CD4-positive, alpha-beta T cell treated with Interleukin-10 for 1 hour (primary cell): ENCODE measurements around the gene XIAP.
"Not testable (repeated sequence)": the region's sequence is repeated elsewhere in the genome, so short reads cannot be mapped to it uniquely, and the experiment has no call there.

Experiments used
- DNase-seq: peaks from one replicate; pipeline ENCODE4 v3.0.0-alpha.2; 2020

Gene XIAP

DNA sequence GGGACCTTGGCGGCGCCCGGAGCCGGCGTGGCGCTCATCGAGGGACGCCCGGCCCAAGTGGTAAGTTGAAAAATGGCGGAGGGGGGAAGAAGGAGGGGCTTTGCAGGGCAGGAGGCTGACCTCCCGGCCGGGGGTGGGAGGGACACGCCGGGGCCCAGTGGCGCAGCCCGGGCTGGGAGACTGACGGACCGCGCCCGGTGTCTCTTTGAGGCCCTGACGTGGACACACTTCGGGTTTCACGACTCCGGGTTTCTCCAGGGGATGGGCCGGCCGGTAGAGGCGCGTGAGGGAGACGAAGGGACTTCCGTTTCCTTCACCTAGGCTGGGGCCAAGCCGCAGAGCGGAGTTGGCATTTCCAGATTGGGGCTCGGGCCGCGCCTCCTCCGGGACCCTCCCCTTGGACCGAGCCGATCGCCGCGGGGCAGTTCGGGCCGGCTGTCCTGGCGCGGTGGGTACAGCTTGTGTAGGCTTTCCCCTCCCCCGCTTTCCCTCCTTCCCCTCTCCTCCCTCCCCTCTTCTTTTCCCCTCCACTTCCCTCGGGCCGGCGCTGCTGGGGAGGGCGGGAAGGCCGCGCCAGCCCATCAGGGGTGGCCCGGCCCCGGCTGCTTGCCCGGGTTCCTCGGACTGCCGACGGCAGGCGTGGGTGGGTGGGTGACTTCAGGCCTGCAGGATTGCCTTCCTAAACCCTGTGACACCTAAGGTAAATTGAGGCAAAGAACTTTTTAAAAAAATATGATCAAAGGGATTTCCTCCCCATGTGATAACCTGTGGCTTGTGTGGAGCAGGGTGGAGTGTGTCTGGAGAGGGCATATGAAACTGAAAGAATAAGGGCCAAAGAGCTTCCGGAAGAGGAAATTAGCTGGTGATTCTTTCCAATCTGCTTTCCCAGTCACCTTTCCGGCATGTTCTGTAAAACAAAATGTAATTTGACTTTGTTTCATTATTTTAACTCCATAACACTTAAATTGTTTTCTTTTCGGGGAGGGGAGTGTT, at the start of gene XIAP:
XIAP (plus strand) TSS at position 208 of the 993 bp plus-strand sequence. CDS start 25,610 bp downstream, outside the sequence.
- peak; percentile 73 for DNase-seq

DNA sequence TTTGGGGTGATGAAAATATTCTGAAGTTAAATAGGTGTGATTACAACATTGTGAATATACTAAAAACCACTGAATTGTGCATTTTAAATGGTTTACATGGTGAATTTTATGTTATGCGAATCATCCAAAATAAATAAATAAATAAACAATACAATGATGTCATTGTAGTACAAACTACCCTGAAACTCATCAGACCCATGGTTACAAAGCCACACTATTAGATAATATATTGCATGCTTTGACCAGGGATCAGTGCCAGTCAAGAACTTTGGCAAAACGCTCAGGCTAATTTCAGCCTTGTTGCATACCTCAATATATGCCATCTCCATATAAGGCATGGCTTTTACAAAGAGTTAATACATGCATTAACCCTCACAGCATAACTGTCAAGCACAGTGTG, 45.5 kb upstream of the XIAP start:
- no peak for DNase-seq

DNA sequence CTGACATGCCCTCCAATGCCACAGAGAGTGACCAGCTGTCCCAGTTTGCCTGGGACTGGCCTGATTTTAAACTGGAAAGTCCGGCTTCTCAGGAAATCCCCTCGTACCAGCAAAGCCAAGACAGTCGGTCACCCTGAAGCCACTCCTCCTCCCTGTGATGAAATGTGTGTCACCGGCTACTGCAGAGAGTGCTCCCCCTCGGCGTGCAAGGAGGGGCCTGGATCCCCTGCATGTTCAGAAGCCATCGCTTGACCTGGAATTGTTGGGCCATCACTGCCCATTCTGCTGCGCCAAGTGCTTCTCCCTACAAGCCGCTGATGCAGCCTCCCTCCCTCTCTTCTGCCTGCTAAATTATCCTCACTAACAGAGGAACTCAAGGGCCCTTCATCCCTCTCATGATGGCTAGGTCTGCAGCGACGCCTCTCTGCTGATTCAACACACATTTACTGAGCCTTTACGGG, 44.9 kb upstream of the XIAP start:
- not testable (repeated sequence) for DNase-seq

DNA sequence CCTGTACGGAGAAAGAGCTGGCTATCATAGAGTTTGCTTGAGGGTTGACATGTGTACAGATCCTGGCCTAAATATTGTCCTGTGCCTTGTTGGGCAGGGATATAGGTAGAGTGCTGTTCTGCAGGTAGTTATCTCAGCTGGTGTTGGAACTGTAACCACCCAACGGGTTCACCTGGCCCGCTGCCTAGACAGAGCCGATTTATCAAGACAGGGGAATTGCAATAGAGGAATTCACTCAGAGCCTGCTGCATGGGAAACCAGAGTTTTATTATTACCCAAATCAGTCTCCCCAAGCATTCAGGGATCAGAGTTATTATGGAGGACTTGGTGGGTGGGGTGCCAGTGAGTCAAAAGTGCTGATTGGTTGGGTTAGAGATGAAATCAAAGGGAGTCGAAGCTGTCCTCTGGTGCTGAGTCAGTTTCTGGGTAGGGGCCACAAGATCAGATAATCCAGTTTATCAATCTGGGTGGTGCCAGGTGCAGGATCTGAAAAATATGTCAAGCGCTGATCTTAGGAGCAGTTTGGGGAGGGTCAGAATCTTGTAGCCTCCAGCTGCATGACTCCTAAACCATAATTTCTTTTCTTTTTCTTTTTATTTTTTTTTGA, 42.5 kb upstream of the XIAP start:
- DNase-seq, result no peak

DNA sequence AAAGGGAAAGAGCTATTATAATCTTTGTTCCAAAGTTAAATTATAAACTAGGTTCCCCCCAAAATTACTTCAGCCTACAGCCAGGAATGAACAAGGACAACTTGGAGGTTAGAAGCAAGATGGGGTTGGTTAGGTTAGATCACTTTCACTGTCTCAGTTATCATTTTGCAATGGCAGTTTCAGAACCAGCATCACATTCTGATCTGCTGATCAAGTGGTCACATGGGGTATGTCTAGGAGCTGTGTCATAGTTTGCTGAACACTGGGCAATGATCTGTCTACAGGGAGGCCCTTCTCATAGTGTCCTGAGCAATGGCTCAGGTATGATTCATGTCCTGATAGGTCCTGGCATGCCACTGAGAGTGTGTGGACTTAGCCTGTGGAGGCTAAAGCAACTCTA, 41.6 kb upstream of the XIAP start:
- DNase-seq, result no peak

DNA sequence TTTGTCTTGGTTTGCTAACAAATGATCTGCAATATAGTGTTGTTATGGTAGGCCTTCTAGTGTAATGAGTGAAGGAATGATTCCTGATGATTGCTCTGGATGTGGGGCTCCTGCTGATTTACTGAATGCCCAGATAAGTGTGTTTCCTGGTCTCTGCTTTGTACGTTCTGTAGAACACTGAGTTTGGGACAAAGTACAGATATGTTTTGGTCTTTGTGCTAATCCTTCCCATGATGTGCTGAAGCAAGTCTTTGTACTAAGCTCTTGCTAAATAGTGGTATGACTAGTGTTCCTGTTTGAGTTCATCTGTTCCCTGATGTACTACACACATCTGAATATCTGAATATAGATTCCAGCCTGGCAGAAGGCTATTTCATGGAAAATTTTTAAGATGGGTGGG, 36.9 kb upstream of the XIAP start:
- no peak for DNase-seq

DNA sequence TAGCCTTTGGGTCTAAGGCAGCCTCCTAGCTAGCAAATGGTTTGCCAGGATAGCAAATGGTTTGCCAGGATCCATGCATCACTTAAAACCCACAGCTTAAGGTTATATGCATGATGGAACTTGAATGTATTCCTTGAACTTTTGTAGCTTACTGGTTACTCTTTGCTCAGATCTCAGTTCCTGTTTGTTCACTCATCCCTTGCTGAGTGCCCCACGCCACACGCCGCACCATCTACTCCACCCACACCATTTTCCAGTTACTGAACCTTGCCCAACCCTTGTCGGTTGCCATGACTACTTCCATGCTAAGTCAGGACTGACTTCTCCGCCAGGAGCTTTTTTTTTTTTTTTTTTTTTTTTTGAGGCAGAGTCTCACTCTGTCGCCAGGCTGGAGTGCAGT, 29.5 kb upstream of the XIAP start:
- peak; percentile 2 for DNase-seq

DNA sequence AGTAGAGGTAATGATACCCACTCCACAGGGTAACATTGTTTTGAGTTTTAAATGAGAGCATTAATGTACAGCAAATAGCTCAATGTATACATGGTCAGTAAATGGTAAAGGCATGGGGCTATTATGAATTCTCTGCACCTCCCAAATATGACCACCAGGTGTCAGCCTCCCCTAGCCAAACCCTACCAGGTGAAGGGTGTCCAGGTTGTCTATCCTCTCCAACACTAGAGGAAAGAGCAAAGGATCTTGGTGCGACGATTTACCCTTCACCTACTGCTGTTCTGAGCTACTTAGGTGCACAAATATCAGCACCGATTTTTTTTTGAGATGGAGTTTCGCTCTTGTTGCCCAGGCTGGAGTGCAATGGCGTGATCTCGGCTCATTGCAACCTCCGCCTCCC, 26.5 kb upstream of the XIAP start:
- peak; percentile 73 for DNase-seq

DNA sequence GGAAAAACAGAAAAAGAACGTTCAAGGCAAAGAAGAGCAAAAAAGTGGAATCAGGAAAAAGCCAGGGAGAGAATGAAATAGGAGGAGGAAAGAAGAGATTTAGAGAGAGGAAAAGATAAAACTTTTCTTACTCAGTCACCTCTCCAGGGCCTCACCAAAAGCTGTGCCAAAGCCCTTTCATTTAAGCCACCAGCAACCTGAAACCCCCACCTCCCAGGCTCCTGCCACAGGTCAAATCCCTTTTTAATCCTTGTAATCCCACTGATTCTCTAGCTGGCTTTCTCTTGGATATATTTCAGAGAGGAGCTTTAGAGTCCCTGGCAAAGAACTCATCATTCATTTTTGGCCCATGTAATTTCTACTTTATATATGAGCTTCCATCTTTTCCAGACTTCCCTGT, 25.7 kb upstream of the XIAP start:
- DNase-seq, result no peak

DNA sequence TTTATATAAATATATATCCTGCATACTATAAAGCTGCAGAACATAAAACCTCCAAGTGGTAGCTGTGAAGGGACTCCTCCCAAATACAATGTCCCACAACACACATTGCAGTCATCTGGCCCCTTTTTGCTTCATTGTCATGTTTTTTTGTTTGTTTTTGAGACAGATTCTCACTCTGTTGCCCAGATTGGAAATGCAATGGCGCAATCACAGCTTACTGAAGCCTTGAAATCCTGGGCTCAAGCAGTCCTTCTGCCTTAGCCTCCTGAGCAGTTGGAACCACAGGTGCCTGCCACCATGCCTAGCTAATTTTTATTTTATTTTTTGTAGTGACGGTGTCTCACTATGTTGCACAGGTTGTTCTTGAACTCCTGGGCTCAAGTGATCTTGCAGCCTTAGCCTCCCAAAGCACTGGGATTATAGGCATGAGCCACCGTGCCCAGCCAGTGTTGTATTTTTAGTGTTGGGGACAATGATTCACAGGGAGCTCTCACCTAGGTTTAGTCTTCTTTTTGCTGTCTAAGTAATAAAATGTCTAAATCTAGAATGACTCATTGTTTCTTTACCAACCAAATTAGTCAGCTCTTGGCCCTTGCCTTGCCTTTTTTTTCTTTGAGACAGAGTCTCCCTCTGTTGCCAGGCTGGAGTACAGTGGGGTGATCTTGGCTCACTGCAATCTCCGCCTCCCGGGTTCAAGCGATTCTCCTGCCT, 24.0 kb upstream of the XIAP start:
- DNase-seq, result no peak

DNA sequence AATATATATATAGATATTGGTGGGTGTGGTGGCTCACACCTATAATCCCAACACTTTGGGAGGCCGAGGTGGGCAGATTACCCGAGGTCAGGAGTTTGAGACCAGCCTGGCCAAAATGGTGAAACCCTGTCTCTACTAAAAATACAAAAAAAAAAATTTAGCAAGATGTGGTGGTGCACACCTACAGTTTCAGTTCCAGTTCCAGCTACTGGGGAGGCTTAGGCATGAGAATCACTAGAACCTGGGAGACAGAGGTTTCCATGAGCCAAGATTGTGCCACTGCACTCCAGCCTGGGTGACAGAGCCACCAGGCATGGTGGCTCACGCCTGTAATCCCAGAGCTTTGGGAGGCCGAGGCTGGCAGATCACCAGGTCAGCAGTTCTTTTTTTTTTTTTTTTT, 14.7 kb upstream of the XIAP start:
- not testable (repeated sequence) for DNase-seq

DNA sequence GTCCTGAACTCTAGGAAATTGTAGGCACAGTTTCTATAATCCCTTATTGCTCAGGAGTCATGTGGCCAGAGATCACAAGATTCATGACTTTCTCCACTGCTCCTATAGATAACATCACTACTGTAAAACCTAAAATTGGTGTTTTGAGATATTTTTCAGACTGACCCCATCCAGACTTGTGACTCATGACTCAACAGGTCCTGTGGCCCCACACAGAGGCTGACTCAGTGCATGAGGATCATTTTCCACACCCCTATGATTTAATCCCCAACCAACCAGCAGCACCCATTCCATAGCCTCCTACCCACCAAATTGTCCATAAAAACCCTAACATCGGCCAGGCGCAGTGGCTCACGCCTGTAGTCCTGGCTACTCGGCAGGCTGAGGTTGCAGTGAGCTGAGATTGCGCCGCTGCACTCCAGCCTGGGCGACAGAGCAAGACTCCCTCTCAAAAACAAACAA, 13.2 kb upstream of the XIAP start:
- DNase-seq, result no peak

DNA sequence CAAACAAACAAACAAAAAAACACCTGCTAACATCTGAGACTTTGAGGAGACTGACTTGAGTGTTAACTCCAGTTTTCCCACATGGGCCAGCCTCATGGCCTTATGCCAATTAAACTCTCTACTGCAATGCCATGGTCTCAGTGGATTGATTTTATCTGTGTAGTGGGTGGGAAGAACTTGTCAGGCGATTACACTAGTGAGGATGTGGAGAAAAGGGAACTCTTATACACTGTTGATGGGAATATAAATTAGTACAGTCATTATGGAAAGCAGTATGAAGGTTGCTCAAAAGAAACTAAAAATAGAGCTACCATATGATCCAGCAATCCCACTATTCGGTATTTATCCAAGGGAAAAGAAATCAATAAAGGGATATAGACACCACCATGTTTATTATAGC, 12.8 kb upstream of the XIAP start:
- no peak for DNase-seq

DNA sequence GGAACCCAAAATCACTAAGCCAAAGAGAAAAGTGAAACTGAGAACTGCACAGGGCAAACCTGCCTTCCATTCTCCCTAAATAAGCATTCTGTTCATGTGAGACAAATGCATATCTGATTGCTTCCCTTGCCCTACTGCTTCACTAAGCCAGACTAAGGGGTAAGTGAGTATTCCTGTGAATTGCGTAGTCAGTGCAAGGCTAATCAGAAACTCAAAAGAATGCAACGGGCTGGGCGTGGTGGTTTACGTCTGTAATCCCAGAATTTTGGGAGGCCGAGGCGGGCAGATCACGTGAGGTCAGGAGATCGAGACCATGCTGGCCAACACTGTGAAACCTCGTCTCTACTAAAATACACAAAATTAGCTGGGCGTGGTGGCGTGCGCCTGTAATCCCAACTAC, 10.8 kb upstream of the XIAP start:
- DNase-seq, result no peak

DNA sequence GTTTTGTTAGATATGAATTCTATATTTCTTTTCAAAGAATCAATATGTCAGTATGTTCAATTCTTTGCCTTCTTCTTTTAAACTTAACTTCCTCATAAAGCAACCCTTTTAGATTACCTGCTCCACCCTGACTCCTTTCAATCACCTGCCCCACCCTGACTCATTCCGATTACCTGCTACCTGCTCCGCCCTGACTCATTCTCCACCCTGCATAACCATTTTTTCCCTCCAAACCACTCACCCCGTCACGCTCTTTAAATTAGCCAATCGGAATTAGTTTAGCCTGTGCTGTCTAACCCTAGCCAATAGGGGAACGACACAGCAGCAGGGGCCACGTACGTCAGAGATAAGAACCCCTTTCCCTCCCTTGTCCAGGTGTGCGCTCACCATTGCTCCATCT, 9.9 kb upstream of the XIAP start:
- not testable (repeated sequence) for DNase-seq

DNA sequence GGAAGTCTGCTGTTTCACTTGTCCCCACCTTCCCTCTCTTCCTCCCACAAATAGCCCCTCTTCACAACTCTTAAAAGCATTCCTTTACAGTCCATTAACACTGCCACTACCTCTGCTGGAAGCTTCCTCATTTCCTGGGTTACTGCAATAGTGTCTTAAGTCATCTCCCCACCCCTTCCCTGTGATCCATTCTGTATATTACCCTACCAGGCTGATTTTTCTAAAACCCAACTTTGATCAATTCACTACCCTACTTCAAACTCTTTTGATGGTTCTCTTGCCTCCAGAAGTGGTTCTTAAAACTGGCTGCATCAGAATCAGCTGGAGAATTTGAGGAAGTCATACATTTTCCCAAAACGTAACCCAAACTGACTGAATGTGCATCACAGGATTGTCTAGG, 8.8 kb upstream of the XIAP start:
- DNase-seq, result no peak

DNA sequence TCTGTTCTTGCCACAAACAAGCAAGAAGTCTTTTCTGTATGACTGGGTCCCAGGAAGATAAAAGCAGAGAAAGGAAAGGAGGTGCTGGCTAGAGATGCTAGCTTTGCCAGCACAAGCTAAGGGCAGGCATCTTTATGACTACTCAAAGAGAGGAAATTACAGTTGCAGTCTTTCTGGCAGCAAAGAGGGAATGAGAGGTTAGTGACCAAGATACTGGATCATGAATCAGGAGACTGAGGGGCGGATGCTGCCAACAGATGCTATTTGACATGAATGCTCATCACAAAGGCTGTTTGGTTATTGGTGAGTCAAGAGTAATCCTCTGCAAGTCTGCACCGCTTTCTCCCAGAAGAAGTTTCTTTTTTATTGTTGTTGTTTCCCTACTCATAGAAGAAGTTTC, 5.5 kb upstream of the XIAP start:
- no peak for DNase-seq

DNA sequence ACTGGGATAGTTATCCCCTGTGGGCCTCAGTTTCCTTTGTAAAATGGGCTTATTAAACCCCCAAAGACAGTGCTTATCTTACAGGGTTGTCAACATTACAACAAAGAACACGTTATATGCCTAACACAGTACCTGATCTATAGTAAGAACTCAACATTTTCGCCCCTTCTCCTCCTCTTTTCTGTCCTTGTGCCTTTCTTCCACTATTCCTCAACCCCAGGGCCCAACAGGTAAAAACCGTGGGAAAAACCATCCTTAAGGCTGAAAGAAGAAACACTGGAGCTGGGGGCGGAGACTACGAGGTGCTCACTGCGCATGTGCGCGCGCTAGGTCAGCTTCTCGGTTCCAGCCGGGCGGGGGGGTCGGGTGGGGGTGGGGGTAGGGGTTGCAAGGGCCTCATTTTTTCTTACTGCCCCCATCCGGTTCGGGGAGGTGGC, 426 bp upstream of the XIAP start:
- DNase-seq, result no peak

DNA sequence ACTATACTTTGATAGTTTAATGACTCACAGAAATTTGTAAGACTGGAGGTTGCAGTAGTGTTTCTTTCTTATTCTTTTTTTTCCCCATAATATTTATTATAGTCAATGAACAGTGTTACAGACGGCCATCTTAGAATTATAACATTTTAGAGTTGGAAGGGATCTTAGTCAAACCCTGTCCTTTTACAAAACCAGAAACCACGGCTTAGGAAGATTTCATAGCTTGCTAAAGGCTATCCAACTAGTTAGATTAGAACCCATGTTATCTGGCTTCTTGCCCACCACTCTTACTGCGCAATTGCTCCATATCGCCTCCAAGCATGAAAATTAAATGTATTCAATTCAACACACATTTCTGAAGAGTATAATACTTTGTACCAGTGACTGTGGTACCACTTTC, 1.1 kb downstream of the XIAP start:
- DNase-seq, result peak; percentile 10

DNA sequence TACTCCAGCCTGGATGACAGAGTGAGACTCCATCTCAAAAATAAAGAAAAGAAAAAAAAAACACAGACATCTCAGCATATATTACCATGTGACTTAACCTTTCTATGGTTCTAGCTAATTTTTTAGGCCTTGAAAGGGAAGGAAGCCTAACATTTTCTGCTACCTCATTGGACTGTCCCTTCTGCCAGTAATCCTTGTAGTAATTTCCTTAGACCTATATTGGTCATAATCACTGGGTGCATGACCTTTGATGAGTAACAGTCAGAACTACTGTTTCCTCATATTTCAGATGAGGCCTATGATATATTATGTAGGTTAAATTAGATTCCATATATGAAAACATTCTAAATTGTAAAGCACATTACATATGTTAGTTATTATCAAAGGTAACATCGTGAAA, 9.6 kb downstream of the XIAP start:
- DNase-seq, result no peak

DNA sequence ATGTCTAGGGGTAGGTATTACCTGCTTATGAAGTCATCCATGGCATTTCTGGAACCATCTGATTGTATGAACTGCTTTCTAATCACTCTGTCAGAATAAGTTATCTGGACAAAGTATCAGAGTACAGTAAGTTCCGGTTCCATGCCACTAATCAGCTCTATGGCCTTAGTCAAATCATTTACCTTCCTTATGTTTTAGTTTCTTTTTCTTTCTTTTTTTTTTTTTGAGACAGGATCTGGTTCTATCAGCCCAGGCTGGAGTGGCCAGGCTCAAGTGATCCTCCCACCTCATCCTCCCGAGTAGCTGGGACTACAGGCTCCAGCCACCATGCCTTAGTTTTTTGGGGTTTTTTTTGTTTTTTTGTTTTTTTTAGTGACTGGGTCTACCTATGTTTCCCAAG, 11.5 kb downstream of the XIAP start:
- DNase-seq, result no peak

DNA sequence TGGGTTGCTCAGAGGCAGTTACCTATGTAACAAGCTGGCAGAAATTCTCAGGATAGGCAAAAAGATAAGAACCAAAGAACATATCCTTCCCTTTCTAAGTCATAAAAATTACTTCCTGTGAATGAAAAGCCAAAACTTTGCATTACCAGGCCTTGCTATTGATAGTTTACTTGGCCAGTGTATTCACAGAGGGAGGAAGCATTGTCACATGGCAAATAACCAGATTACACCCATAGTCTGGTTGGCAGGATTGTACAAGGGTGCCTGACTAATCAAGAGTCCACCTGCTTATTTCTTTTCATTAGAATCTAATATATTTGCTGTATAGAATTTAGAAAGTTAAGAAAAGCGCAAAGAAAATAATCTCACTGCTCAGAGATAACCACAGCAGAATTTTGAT, 14.1 kb downstream of the XIAP start:
- no peak for DNase-seq

DNA sequence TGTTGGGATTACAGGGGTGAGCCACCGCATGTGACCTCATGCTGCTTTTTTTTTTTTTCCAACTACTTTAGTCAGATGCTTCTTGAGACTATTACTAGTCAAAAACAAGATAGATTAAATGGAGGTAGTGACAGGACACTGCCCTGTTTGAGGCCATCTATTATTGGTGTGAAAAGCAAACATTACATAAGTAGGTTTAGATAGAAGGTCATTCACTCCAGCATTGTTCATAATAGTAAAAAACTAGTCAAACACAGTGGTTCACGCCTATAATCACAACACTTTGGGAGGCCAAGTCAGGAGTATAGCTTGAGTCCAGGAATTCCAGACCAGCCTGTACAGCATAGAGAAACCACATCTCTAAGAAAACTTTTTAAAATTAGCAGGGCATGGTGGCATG, 16.3 kb downstream of the XIAP start:
- DNase-seq, result no peak

DNA sequence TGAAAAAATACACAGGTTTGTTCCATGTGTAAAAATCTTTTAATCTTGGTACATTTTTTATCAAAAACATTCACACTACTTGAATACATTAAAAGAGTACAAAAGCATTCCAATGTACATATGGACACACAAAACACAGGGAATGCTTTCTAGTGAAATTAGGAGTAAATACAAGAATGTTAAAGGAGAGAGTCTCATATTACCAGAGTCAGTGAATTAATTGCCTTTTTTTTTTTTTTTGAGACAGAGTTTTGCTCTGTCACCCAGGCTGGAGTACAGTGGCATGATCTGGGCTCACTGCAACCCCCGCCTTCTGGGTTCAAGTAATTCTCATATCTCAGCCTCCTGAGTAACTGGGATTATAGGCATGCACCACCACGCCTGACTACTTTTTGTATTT, 17.0 kb downstream of the XIAP start:
- no peak for DNase-seq
